Mucosa of stomach (tissue), 1 donor: ENCODE results near the gene PDCD1.

Experiments
- H3K27me3 ChIP-seq: one replicate; pipeline ENCODE4 v1.7.0; 2013; ENCODE audit warnings: mild to moderate bottlenecking, low read length; ENCODE audit not compliant: control insufficient read depth, insufficient read depth
- H3K36me3 ChIP-seq: one replicate; pipeline ENCODE4 v1.7.0; 2013; ENCODE audit warnings: low read length; ENCODE audit not compliant: control insufficient read depth, insufficient read depth
- H3K4me1 ChIP-seq: one replicate; pipeline ENCODE4 v1.7.0; 2013; ENCODE audit warnings: mild to moderate bottlenecking, low read length; ENCODE audit not compliant: control insufficient read depth, insufficient read depth
- H3K4me3 ChIP-seq: one replicate; pipeline ENCODE4 v1.7.0; 2013; ENCODE audit warnings: low read length
- H3K9ac ChIP-seq: one replicate; pipeline ENCODE4 v1.7.0; 2013; ENCODE audit warnings: mild to moderate bottlenecking, low read length, moderate library complexity
- H3K9me3 ChIP-seq: one replicate; pipeline ENCODE4 v1.7.0; 2013; ENCODE audit warnings: mild to moderate bottlenecking, low read length, moderate library complexity; ENCODE audit not compliant: control insufficient read depth
- donor health status: Pancreatic carcinoma.

The PDCD1 gene

DNA sequence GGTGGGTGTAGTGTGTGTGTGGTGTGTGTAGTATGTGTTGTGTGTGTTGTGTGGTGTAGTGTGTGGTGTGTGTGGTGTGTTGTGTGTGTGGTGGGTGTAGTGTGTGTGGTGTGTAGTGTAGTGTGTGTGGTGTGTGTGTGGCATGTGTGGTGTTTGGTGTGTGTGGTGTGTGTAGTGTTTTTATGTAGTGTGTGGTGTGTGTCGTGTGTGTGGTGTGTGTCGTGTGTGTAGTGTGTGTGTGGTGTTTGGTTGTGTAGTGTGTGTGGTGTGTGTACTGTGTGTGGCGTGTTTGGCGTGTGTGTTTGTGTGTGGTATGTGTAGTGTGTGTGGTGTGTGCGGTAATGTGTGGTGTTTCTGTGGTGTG, 6.1 kb upstream of the PDCD1 start:
- H3K36me3 ChIP-seq, result no peaks in the 10 kb centered on the region
- peaks cover 64% of the 10 kb centered on the region for H3K27me3 ChIP-seq
- peaks cover 9% of the 10 kb centered on the region for H3K4me1 ChIP-seq
- no peak overlapping the region for H3K9ac ChIP-seq
- no peak overlapping the region for H3K4me3 ChIP-seq
- H3K9me3 ChIP-seq, result no peaks in the 10 kb centered on the region

- Histone ChIP-seq H3K36me3 (no peaks in the 10 kb centered on the region), H3K4me1 (peaks cover 12% of the 10 kb centered on the region), H3K9ac (no peak overlapping the region), H3K4me3 (no peak overlapping the region), H3K27me3 (peaks cover 65% of the 10 kb centered on the region), H3K9me3 (no peaks in the 10 kb centered on the region)
These were observed 5.6 kb upstream of the PDCD1 start for GRCh38 chr2:241864168-241864849.

- Histone ChIP-seq H3K36me3 (no peaks in the 10 kb centered on the region), H3K4me1 (peaks cover 15% of the 10 kb centered on the region), H3K9me3 (no peaks in the 10 kb centered on the region), H3K4me3 (no peak overlapping the region), H3K27me3 (peaks cover 68% of the 10 kb centered on the region), H3K9ac (no peak overlapping the region)
These were observed 4.9 kb upstream of the PDCD1 start for GRCh38 chr2:241863536-241863954.

- H3K9me3 ChIP-seq, result no peaks in the 10 kb centered on the region
- no peak overlapping the region for H3K9ac ChIP-seq
- peaks cover 15% of the 10 kb centered on the region for H3K4me1 ChIP-seq
- H3K36me3 ChIP-seq, result no peaks in the 10 kb centered on the region
- peaks cover 64% of the 10 kb centered on the region for H3K27me3 ChIP-seq
- H3K4me3 ChIP-seq, result no peak overlapping the region
These were observed 4.3 kb upstream of the PDCD1 start for GRCh38 chr2:241862775-241863535.

DNA sequence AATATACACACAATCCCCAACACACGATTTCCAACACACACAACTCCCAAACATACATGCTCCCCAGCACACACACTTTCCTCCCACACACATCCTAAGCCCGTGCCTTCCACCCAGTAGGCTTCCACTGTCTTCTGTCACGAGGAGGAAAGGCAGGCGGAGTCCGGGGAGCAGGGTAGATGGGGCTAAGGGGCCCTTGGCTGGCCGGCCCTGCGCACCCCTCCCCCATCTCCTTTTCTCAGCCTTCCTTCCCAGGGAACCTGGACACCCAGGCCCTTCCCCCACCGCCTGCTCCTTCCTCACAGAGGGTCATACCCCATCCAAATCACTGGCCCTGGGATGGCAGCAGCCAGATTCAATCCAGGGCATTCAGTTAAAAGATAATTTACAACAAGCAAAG, 3.4 kb upstream of the PDCD1 start:
- no peaks in the 10 kb centered on the region for H3K9me3 ChIP-seq
- no peak overlapping the region for H3K4me3 ChIP-seq
- no peaks in the 10 kb centered on the region for H3K36me3 ChIP-seq
- no peak overlapping the region for H3K9ac ChIP-seq
- H3K4me1 ChIP-seq, result peaks cover 15% of the 10 kb centered on the region
- peaks cover 55% of the 10 kb centered on the region for H3K27me3 ChIP-seq

DNA sequence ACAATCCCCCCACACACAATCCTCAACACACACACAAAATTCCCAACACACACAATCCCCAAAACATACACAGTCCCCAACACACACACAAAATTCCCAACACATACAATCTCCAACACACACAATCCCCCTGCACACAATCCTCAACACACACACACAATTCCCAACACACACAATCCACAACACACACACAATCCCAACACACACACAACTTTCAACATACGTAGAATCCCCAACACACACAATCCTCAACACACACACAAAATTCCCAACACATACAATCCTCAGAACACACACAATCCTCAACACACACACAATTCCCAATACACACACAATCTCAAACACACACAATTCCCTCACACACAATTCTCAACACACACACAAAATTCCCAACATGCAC, 2.6 kb upstream of the PDCD1 start:
- Histone ChIP-seq H3K9ac (no peak overlapping the region), H3K4me1 (peaks cover 15% of the 10 kb centered on the region), H3K27me3 (peaks cover 48% of the 10 kb centered on the region), H3K9me3 (no peaks in the 10 kb centered on the region), H3K36me3 (no peaks in the 10 kb centered on the region), H3K4me3 (no peak overlapping the region)

DNA sequence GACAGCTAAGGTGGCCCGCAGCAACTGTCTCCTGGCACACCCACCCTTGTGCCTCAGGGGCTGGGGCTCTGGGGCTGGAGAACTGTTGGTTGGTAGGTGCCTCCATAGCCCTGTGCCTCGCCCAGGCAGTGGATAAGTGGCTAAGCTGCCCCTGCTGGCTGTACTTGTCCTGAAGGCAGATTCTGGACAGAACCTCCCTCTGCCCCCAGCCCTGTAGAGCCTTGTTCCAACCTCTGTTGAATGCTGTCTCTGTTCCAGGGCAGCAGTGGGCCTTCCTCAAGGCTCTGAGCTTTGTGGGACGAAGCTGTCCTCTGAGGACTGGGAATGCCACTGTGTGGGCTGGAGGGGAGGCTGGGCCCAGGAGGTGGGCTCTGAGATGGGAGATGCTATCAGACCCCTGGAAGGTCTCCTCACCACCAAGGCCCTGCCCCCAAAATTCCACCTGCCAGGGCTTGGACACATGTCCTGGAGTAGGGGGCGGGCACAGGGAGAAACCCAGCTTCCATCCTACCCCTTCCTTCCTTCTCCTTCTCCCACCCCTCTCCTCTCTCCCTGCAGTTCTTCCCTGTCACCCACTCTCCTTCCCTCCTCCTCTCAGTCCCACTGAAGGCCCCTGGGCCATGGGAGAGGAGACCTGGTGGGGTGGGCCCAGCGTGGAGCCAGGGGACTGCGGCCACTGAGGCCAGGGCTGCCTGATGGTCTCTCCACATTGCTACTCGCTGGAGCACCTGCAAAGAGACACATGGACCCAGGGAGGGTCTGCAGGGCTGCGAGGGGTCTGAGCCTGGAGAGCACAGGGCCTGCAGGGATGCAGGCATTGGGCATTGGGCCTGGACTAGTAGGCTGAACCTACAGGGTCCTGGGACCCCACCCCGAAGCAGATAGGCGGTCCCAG, 1.7 kb upstream of the PDCD1 start:
- Histone ChIP-seq H3K36me3 (no peaks in the 10 kb centered on the region), H3K27me3 (peaks cover 42% of the 10 kb centered on the region), H3K4me3 (no peak overlapping the region), H3K4me1 (peaks cover 15% of the 10 kb centered on the region), H3K9ac (peak overlapping the region; percentile 29), H3K9me3 (no peaks in the 10 kb centered on the region)

- Histone ChIP-seq H3K9ac (peak overlapping the region; percentile 29), H3K4me1 (peaks cover 15% of the 10 kb centered on the region), H3K9me3 (no peaks in the 10 kb centered on the region), H3K4me3 (no peak overlapping the region), H3K36me3 (no peaks in the 10 kb centered on the region), H3K27me3 (peaks cover 34% of the 10 kb centered on the region)
These were observed 916 bp upstream of the PDCD1 start for GRCh38 chr2:241859436-241860183.

- Histone ChIP-seq H3K4me1 (peaks cover 15% of the 10 kb centered on the region), H3K36me3 (no peaks in the 10 kb centered on the region), H3K4me3 (no peak overlapping the region), H3K9me3 (no peaks in the 10 kb centered on the region), H3K9ac (peak overlapping the region; percentile 28), H3K27me3 (peaks cover 28% of the 10 kb centered on the region)
These were observed 332 bp upstream of the PDCD1 start for GRCh38 chr2:241859017-241859435.

- Histone ChIP-seq H3K27me3 (peaks cover 15% of the 10 kb centered on the region), H3K9ac (no peak overlapping the region), H3K4me3 (no peak overlapping the region), H3K9me3 (no peaks in the 10 kb centered on the region), H3K4me1 (peaks cover 15% of the 10 kb centered on the region), H3K36me3 (no peaks in the 10 kb centered on the region)
These were observed 1.0 kb downstream of the PDCD1 start for GRCh38 chr2:241857572-241858121.

- Histone ChIP-seq H3K9me3 (no peaks in the 10 kb centered on the region), H3K4me3 (no peak overlapping the region), H3K27me3 (peaks cover 13% of the 10 kb centered on the region), H3K4me1 (peaks cover 15% of the 10 kb centered on the region), H3K9ac (no peak overlapping the region), H3K36me3 (no peaks in the 10 kb centered on the region)
These were observed 1.6 kb downstream of the PDCD1 start for GRCh38 chr2:241857041-241857541.
